Coronary artery (tissue), 2 donors: ENCODE measurements around the gene BACE2.

Source experiments
- DNase-seq: peaks from one replicate; pipeline ENCODE4 v3.0.0-alpha.2; 2017; ENCODE audit warnings: low spot score
- H3K27ac ChIP-seq, 2 donors: fragments of 200-600 bp; sonication (generic); one replicate each; pipeline ENCODE4 v1.5.1; 2016 to 2019
- H3K4me3 ChIP-seq: fragments of 200-600 bp; sonication (generic); 2 replicates; pipeline ENCODE4 v1.5.1; 2016; ENCODE audit warnings: mild to moderate bottlenecking, moderate library complexity
- TF ChIP-seq, protein P1 (sequence below): fragments of 200-600 bp; sonication (generic); IDR thresholded peaks from one replicate; pipeline ENCODE4 v1.5.1; 2019; ENCODE audit warnings: antibody characterized with exemption

Gene BACE2

DNA sequence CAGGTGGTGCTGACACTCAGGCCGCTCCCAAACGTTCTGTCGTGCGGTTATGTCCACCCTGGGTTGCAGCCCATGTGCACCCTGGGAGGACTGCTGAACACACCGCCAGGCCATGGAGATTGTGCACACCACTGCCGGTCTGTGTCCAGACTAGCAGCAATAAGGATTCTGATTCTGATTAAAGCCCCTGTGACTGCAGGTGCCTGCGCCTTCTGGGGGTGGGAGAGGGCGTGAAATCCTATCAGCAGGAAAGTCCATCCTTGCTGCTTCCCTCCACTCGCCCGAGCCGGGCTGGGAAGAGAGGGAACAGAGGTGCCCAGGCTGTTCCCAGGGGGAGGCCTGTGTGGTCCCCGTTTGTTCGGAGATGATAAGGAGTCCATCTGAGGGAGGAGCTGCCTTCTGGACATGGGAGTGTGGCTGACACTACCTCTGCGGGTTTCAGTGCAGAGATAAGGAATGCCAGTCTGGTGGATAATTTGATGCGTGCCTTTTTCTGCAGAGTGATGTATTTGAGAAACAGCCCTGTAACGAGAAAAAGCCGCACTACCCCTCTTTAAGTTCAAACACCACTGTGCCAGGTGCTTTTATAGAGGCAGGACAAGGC lies 41.2 kb downstream of the BACE2 start:
- no peak for DNase-seq
- Histone ChIP-seq H3K27ac (peak overlapping the region in 1 of 2 donors; percentile 74), H3K4me3 (no peak overlapping the region)
- TF ChIP-seq, protein P1, sequence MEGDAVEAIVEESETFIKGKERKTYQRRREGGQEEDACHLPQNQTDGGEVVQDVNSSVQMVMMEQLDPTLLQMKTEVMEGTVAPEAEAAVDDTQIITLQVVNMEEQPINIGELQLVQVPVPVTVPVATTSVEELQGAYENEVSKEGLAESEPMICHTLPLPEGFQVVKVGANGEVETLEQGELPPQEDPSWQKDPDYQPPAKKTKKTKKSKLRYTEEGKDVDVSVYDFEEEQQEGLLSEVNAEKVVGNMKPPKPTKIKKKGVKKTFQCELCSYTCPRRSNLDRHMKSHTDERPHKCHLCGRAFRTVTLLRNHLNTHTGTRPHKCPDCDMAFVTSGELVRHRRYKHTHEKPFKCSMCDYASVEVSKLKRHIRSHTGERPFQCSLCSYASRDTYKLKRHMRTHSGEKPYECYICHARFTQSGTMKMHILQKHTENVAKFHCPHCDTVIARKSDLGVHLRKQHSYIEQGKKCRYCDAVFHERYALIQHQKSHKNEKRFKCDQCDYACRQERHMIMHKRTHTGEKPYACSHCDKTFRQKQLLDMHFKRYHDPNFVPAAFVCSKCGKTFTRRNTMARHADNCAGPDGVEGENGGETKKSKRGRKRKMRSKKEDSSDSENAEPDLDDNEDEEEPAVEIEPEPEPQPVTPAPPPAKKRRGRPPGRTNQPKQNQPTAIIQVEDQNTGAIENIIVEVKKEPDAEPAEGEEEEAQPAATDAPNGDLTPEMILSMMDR: no peak

DNA sequence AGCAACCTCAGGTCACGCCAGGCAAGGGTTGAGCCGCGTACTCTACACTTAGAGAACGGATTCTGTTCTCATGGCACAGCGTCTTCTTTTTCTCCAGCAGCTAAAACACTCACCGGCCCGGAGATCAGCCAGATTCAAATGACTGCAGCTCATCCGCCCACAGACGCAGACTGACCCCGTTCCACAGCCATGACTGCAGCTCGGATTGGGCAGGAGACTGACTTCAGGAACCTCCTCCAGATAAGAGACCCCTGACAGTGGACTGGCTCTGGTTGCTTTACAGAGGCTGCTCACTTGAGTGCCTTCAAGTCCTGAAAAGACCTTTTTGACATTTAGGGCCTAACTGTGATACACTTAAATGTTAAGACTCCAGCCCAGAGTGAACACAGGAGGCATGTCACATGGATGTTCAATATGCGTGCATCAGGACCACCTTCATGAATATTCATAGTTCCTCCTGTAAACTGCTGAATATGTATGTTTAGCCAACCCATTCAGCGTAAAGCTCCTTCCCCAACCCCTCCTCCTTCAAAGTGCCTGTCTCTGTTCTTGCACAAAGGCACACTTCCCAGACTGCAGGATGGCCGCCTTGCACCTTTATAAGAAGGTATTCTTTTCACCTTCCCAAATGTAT lies 42.6 kb downstream of the BACE2 start:
- TF ChIP-seq, protein P1: no peak
- Histone ChIP-seq H3K4me3 (no peak overlapping the region), H3K27ac (no peak overlapping the region)
- no peak for DNase-seq

DNA sequence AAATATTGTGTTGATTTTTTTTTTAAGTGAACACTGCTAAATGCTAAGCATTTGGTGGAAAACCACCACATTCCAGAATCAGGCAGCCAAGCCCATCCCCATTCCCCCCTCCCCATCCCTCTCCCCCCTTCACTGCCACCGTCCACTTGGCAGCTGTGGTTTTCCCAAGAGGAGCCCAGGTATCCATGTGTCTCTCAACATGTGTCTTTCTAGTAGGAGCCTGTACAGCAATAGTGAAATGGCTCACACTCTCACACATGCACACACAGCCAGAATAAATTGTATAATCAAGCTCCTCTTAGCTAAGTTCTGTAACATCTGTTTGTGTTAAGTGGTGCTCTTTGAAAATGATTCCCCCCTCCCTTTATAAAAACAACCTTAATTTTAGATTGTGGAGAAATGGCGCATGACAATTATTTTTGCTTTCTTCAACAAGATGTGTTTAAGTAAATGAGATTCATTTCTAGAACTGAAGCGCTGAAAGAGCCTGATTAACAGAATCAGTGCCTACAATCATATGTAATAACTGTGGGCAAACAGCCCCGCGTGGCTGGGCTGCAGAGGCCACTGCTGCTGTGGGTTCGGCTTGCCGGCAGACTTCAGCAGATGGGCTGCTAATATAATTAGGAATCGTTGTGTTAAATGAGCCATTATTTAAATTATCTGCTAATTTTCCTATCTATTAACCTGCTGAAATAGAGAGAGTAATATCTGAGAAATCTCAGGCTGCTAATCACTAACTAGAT lies 43.3 kb downstream of the BACE2 start:
- TF ChIP-seq, protein P1: no peak
- no peak overlapping the region for H3K27ac ChIP-seq
- no peak overlapping the region for H3K4me3 ChIP-seq
- DNase-seq: no peak

DNA sequence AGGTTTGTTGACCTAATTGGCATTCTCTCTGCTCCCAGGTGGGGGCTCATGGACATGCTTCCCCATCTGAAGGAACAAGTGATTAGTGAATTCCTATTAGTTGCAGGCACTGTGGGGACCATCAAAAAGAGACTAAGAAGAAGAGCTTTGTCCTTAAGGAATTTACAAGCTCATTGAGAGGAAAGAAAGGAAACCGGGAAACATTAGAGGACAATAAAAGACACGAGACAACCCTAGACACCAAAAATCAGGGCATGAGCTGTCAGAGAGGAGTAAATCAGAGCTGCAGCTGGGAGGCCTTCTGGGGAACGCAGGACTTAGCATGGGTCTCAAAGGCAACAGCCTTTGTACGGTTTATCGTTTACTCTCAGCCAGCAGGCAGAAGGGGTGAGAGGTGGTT lies 45.1 kb downstream of the BACE2 start:
- no peak overlapping the region for H3K4me3 ChIP-seq
- H3K27ac ChIP-seq: no peak overlapping the region
- DNase-seq: no peak
- TF ChIP-seq, protein P1: no peak

DNA sequence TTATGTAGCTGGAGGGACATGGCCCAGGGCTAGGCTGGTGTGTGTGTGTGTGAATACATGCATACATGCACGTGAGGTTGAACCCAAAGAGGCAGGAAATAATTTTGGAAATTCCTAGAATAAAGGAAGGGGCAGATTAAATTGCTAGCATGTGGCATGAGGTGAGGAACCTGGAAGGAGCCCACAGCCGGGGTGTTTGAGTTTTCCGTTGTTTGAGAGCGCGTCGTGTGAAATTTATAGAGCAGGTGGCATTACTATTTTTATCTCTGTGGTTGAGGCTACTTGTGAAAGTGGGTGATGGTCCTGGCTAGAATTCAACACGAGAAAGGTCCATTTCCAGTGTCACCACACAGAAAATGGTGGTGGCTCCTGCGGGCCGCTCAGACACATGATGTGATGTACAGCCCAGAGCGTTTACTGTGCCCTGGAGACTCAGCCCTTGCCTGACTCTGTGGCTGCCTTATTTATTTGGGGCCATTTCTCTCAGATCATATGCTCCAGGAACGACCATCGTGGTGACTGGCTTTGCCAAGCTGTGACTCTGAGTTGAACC lies 48.0 kb downstream of the BACE2 start:
- TF ChIP-seq, protein P1: no peak
- no peak for DNase-seq
- H3K27ac ChIP-seq: peak overlapping the region in 1 of 2 donors; percentile 83
- H3K4me3 ChIP-seq: no peak overlapping the region

DNA sequence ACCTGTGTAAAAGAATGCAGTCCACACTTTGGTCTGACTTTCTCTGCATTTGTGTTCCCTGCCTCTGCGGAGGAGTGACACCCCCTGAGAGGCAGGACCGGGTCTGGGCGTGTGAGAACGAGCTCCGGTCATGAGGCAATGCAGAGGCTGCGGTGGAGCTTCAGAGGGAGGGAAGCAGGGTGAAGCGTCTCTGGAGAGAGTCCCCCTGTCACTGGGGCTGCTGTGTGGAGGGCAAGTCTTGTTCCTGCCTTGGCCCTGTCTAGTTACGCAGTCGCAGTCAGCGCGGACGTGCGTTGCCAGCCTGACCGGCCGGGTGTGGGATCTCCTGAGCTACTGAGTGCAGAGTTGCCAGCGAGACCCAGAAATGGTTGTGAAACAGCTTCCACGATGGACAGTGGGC lies 48.5 kb downstream of the BACE2 start:
- TF ChIP-seq, protein P1: no peak
- H3K27ac ChIP-seq: peak overlapping the region in 1 of 2 donors; percentile 83

More for the DNA sequence above, 48.5 kb downstream of the BACE2 start:
- no peak overlapping the region for H3K4me3 ChIP-seq
- DNase-seq: no peak
